Stomach (tissue), 4 donors: Measurements from ENCODE around the gene ANP32B.

ENCODE experiments used
- EP300 ChIP-seq: sonication (generic); formaldehyde crosslinking; IDR thresholded peaks from one replicate; pipeline ENCODE4 v1.6.1; 2017; ENCODE audit warnings: antibody characterized with exemption
- TF ChIP-seq, protein P1 (sequence below), 7 experiments: fragments of 450-650 bp in 4 of 7; fragments of 200-600 bp in 3 of 7; sonication (generic) in 3 of 7; IDR thresholded peaks; one replicate each; pipeline ENCODE4 v1.5.1; 2016 to 2019; ENCODE audit warnings: antibody characterized with exemption in 7 of 7, control low read depth in 2 of 7, mild to moderate bottlenecking in 1 of 7

DNA sequence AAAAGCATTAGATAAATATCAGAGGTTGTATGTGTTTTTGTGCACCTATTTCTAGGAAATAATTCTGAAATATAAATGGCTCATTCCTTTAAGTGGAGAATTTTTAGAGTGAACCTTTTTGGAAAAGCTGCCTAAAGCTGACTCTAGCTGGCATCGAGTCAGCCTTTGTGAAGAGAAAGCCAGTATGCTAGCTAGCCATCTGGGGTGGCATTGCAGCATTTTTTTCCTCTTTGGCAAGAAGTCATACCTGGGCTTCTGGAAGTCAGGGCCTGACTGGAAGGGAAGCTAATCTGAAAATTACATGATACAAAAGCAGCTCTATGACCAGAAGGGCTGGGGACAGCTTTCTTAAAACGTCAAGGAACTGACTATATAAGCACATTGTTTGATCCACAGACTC is 19.7 kb downstream of the ANP32B start:
- TF ChIP-seq, protein P1, sequence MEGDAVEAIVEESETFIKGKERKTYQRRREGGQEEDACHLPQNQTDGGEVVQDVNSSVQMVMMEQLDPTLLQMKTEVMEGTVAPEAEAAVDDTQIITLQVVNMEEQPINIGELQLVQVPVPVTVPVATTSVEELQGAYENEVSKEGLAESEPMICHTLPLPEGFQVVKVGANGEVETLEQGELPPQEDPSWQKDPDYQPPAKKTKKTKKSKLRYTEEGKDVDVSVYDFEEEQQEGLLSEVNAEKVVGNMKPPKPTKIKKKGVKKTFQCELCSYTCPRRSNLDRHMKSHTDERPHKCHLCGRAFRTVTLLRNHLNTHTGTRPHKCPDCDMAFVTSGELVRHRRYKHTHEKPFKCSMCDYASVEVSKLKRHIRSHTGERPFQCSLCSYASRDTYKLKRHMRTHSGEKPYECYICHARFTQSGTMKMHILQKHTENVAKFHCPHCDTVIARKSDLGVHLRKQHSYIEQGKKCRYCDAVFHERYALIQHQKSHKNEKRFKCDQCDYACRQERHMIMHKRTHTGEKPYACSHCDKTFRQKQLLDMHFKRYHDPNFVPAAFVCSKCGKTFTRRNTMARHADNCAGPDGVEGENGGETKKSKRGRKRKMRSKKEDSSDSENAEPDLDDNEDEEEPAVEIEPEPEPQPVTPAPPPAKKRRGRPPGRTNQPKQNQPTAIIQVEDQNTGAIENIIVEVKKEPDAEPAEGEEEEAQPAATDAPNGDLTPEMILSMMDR (IDR thresholded peaks at IDR 0.05), result no peak
- TF ChIP-seq EP300, result no peak
